ENCODE measurements around the gene SLC35F3. TPM values are rescaled to one million over a fixed set of nuclear protein-coding genes. Genes with fewer than 3 reads are reported as not detected.
A peak's percentile ranks its signal among the peaks of the same experiment; 100 is the strongest.

The SLC35F3 gene
- total RNA-seq, 1 experiment from 2014 or later: 0.94 TPM

- TF ChIP-seq AR (CRISPR knock-in tag; IDR thresholded peaks at IDR 0.05): no peak
Observed at GRCh38 chr1:234109840-234110239, 205.4 kb downstream of the SLC35F3 start (continued).

GRCh38 chr1:234111458-234112142 is 207.1 kb downstream of the SLC35F3 start:
- DNase-seq (ENCODE audit: low spot score): peak; percentile 76
- H3K9me3 Mint-ChIP-seq: peaks cover 5% of the 10 kb centered on the region
- peak; percentile 99 for ATAC-seq
- peak overlapping the region; percentile 18; the same call in 1 of the 2 replicates for H3K27ac Mint-ChIP-seq
- no peaks in the 10 kb centered on the region for H3K36me3 Mint-ChIP-seq
- POLR2A ChIA-PET: no interaction called here
- H3K4me1 Mint-ChIP-seq: peaks cover 5% of the 10 kb centered on the region; the same call in 1 of the 2 replicates
- TF ChIP-seq ZNF416 (CRISPR knock-in tag; IDR thresholded peaks at IDR 0.05): 0 out of 2 replicates have a peak, but pooled peaks have one; percentile 48
- no peak for TF ChIP-seq ZMAT4 (CRISPR knock-in tag; IDR thresholded peaks at IDR 0.05)
- no peak for TF ChIP-seq ERG (CRISPR knock-in tag; IDR thresholded peaks at IDR 0.05)
- no peak for TF ChIP-seq ESRRA (CRISPR knock-in tag; IDR thresholded peaks at IDR 0.05; ENCODE audit: borderline replicate concordance)
- TF ChIP-seq TEAD4 (CRISPR knock-in tag; IDR thresholded peaks at IDR 0.05): peak; percentile 58; the same call in 1 of the 2 replicates
- TF ChIP-seq CREM (CRISPR knock-in tag; IDR thresholded peaks at IDR 0.05): 0 out of 2 replicates have a peak, but pooled peaks have one; percentile 21
- TF ChIP-seq ZNF281 (CRISPR knock-in tag; IDR thresholded peaks at IDR 0.05): no peak
- no peak for TF ChIP-seq EMX1 (CRISPR knock-in tag; IDR thresholded peaks at IDR 0.05)
- no peak for TF ChIP-seq NR1H2 (CRISPR knock-in tag; IDR thresholded peaks at IDR 0.05)
- TF ChIP-seq FOXJ3 (CRISPR knock-in tag; IDR thresholded peaks at IDR 0.05; ENCODE audit: borderline replicate concordance): no peak
- TF ChIP-seq RELA (CRISPR knock-in tag; IDR thresholded peaks at IDR 0.05; ENCODE audit: borderline replicate concordance): no peak
- TF ChIP-seq TEAD1 (CRISPR knock-in tag; IDR thresholded peaks at IDR 0.05): peak; percentile 45; the same call in 1 of the 2 replicates
- TF ChIP-seq GTF2I (CRISPR knock-in tag; conservative IDR thresholded peaks at IDR 0.05): 0 out of 2 replicates have a peak, but pooled peaks have one; percentile 34
- TF ChIP-seq IRF2 (CRISPR knock-in tag; IDR thresholded peaks at IDR 0.05; ENCODE audit: borderline replicate concordance, low read depth): no peak
- H3K4me3 Mint-ChIP-seq: no peak overlapping the region
- peaks cover 5% of the 10 kb centered on the region for H3K27me3 Mint-ChIP-seq (ENCODE audit: low read depth)
- CTCF ChIA-PET: interaction anchor here (0.5 to 2.8 kb wide), 23 partner anchors 8 to 805 kb away, joined by 3 to 14 read pairs (median 5); no protein-coding TSS in a partner anchor
